ENCODE results near the gene DNAAF1.

GRCh38 chr16:84105301-84105815 is 39.8 kb upstream of the DNAAF1 start:
- TF ChIP-seq CTCF (IDR thresholded peaks at IDR 0.05; ENCODE audit: control extremely low read depth in 1 of 3, insufficient read depth in 1 of 3, low read depth in 1 of 3, low read length in 3 of 3) (no peak), ASH2L (IDR thresholded peaks at IDR 0.05; ENCODE audit: low read length) (no peak), TEAD4 (IDR thresholded peaks at IDR 0.05; ENCODE audit: low read depth, low read length) (no peak), KDM4A (IDR thresholded peaks at IDR 0.05; ENCODE audit: low read depth, low read length, severe bottlenecking) (no peak), SP1 (IDR thresholded peaks at IDR 0.05; ENCODE audit: low read depth, low read length) (no peak), POLR2AphosphoS5 (IDR thresholded peaks at IDR 0.05; ENCODE audit: low read depth, low read length) (no peak), POLR2A (IDR thresholded peaks at IDR 0.05; ENCODE audit: control extremely low read depth in 1 of 2, low read depth in 2 of 2, low read length in 2 of 2) (no peak), KDM1A (IDR thresholded peaks at IDR 0.05; ENCODE audit: borderline replicate concordance, low read length) (no peak), EGR1 (IDR thresholded peaks at IDR 0.05; ENCODE audit: borderline replicate concordance, low read depth, low read length) (no peak), TCF12 (IDR thresholded peaks at IDR 0.05; ENCODE audit: low read depth, low read length) (no peak), HDAC2 (IDR thresholded peaks at IDR 0.05; ENCODE audit: borderline replicate concordance in 1 of 2, low read depth in 2 of 2, low read length in 2 of 2) (no peak), EZH2 (IDR thresholded peaks at IDR 0.05; ENCODE audit: low read depth, low read length, severe bottlenecking) (no peak)

All from H1 (cell line).